Gastroesophageal sphincter (tissue), 4 donors: Measurements from ENCODE around the gene CLIP3. TPM values are rescaled to one million over a fixed set of nuclear protein-coding genes. Genes with fewer than 3 reads are reported as not detected.

Experiments used
- ATAC-seq: fragments of 150-250 bp; one replicate; pipeline ENCODE4 v1.9.1; 2016; ENCODE audit warnings: mild to moderate bottlenecking, moderate library complexity
- H3K27ac ChIP-seq, 4 donors: fragments of 200-600 bp; sonication (generic) in 3 of 4; 1 replicate in 3 of 4; 2 replicates in 1 of 4; pipeline ENCODE4 v1.5.1; 2016 to 2019
- H3K27me3 ChIP-seq: fragments of 200-600 bp; sonication (generic); one replicate; pipeline ENCODE4 v1.5.1; 2019
- H3K36me3 ChIP-seq, 2 donors: fragments of 200-600 bp; sonication (generic); one replicate each; pipeline ENCODE4 v1.5.1; 2019; ENCODE audit warnings: control low read depth in 1 of 2
- H3K4me1 ChIP-seq, 3 donors: fragments of 200-600 bp; sonication (generic); 1 replicate in 2 of 3; 2 replicates in 1 of 3; pipeline ENCODE4 v1.5.1; 2016 to 2019; ENCODE audit warnings: control low read depth in 2 of 3
- H3K4me3 ChIP-seq, 2 donors: fragments of 200-600 bp; sonication (generic); one replicate each; pipeline ENCODE4 v1.5.1; 2019; ENCODE audit warnings: mild to moderate bottlenecking in 1 of 2, moderate library complexity in 1 of 2
- H3K9me3 ChIP-seq, 3 donors: fragments of 200-600 bp; sonication (generic); one replicate each; pipeline ENCODE4 v1.5.1; 2017 to 2019; ENCODE audit warnings: control low read depth in 2 of 3
- EP300 ChIP-seq: sonication (generic); formaldehyde crosslinking; IDR thresholded peaks from one replicate; pipeline ENCODE4 v1.6.1; 2017; ENCODE audit warnings: antibody characterized with exemption, mild to moderate bottlenecking
- POLR2A ChIP-seq, 2 donors: fragments of 450-650 bp; IDR thresholded peaks; one replicate each; pipeline ENCODE4 v1.6.1; 2017; ENCODE audit warnings: antibody characterized with exemption in 2 of 2, mild to moderate bottlenecking in 2 of 2, moderate library complexity in 1 of 2
- POLR2AphosphoS5 ChIP-seq: sonication (generic); formaldehyde crosslinking; IDR thresholded peaks from one replicate; pipeline ENCODE4 v1.6.1; 2017; ENCODE audit warnings: antibody characterized with exemption
- WGBS, 2 donors: methylation state at CpG; one replicate each; pipeline ENCODE4 v1.1.5; 2018; ENCODE audit warnings: low coverage in 1 of 2; 5-methylcytosine and 5-hydroxymethylcytosine counted together
- total RNA-seq, 4 donors: library from RNA; depleted of rRNA; stranded (reverse); fragments of >200 nt; gene quantifications; one replicate each; pipeline ENCODE4 v1.1.0, GENCODE V29; 2016
- TF ChIP-seq, protein P1 (sequence below), 4 experiments: fragments of 200-600 bp in 2 of 4; fragments of 450-650 bp in 2 of 4; sonication (generic) in 1 of 4; IDR thresholded peaks; one replicate each; pipeline ENCODE4 v1.5.1; 2017 to 2019; ENCODE audit warnings: antibody characterized with exemption in 4 of 4, mild to moderate bottlenecking in 2 of 4, moderate library complexity in 2 of 4

Gene CLIP3
- total RNA-seq, 4 donors from 2014 or later = 26.8 to 66.2 (median 31.1) TPM

DNA sequence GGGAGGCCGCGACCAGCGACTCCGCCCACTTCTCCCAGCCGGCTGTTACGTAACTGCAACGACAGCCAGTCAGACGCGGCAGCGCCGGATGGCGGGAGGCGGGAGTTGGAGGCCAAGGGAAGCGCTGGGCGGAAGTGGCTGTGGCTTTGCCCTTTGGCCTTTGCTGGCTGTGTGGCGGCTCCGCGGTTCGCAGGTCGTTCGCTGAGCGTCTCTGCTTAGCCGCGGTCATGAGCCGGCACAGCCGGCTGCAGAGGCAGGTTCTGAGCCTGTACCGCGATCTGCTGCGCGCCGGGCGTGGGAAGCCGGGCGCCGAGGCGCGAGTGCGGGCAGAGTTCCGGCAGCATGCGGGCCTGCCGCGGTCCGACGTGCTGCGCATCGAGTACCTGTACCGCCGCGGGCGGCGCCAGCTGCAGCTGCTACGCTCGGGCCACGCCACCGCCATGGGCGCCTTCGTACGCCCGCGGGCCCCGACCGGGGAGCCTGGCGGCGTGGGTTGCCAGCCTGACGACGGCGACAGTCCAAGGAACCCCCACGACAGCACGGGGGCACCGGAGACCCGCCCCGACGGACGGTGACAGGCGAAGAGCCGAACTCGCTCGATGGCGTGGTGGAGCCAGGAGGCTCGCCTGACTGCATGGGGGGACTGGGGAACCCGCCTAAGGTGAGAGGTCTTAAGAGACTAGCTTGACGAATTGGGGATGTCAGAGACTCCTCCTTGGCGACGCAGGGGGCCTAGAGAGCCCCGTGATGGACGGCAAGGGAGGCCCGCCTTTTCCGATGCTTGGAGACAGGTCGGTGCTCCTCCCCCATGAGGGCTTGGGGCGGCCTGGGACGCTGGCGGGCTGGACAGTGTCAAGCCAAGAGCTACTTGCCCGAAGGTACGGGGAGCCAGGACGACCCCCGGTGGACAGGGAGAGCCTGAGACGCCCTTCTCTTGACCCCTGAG lies 37.4 kb downstream of the CLIP3 start, which contains the start of gene SDHAF1:
Gene SDHAF1 (plus strand): TSS at position 141 of the 946 bp plus-strand sequence. CDS start 87 bp downstream, at position 228.
- no peaks in the 10 kb centered on the region for H3K27me3 ChIP-seq
- TF ChIP-seq, protein P1, sequence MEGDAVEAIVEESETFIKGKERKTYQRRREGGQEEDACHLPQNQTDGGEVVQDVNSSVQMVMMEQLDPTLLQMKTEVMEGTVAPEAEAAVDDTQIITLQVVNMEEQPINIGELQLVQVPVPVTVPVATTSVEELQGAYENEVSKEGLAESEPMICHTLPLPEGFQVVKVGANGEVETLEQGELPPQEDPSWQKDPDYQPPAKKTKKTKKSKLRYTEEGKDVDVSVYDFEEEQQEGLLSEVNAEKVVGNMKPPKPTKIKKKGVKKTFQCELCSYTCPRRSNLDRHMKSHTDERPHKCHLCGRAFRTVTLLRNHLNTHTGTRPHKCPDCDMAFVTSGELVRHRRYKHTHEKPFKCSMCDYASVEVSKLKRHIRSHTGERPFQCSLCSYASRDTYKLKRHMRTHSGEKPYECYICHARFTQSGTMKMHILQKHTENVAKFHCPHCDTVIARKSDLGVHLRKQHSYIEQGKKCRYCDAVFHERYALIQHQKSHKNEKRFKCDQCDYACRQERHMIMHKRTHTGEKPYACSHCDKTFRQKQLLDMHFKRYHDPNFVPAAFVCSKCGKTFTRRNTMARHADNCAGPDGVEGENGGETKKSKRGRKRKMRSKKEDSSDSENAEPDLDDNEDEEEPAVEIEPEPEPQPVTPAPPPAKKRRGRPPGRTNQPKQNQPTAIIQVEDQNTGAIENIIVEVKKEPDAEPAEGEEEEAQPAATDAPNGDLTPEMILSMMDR (IDR thresholded peaks at IDR 0.05) = peak in 1 of 4 experiments; percentile 18
- TF ChIP-seq EP300 = no peak
- TF ChIP-seq POLR2A (IDR thresholded peaks at IDR 0.05) = peak; percentile 78 to 83
- TF ChIP-seq POLR2AphosphoS5 = peak; percentile 94
- peaks cover 0 to 58% (median 31%) of the 10 kb centered on the region in 3 donors for H3K4me1 ChIP-seq
- no peaks in the 10 kb centered on the region for H3K9me3 ChIP-seq
- peak within 1 kb of the TSS; percentile 54 to 95 (median 90) for H3K27ac ChIP-seq
- peak; percentile 91 for ATAC-seq
- 2% methylated on average over 11 of the region's 97 CpGs; no CpG with 5 or more reads in 1 of the 2 donors for WGBS, 2 donors
- peaks cover 0 to 23% of the 10 kb centered on the region in 2 donors for H3K36me3 ChIP-seq
- peak within 1 kb of the TSS; percentile 64 to 98 for H3K4me3 ChIP-seq

DNA sequence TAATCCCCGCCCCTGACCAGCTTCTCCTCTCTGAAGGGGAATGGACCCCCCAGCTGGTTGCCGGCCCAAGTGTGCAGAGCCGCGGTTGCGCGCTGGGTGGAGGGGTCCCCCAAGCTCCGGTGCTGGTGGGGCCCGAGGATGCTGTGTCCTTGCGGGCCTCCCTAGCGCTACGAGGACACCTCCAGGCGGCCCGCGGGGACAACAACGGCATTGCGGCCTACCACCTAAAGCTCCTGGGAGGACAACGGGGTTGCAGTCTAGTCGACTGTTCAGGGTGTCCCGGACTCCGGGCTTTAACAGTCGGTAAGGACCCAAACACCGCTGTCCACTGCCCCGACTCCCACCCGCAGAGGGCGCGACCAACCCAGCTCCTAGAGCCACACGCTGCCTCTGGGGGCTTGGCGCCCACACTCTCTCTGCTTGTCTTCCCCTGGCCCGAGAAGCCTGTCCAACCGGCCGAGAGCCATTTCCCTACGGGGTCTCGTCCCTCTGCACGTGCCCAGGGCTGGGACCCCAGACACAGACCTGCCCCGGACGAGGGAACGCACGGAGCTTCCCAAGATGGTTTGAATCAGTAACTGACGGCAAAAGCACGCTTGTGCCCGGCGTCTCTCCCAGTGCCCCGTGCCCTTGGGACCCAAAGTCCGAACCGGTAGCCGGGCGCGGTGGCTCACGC lies 38.6 kb downstream of the CLIP3 start:
- peak overlapping the region; percentile 64 to 98 for H3K4me3 ChIP-seq
- H3K27me3 ChIP-seq = peaks cover 11% of the 10 kb centered on the region
- WGBS, 2 donors = 13 to 40% methylated on average over 1 to 3 of the region's 49 CpGs
- peak overlapping the region in 3 of 4 donors; percentile 32 to 95 (median 90) for H3K27ac ChIP-seq
- peaks cover 0 to 46% (median 24%) of the 10 kb centered on the region in 3 donors for H3K4me1 ChIP-seq
- H3K36me3 ChIP-seq = peaks cover 0 to 23% of the 10 kb centered on the region in 2 donors
- TF ChIP-seq POLR2A (IDR thresholded peaks at IDR 0.05) (no peak), POLR2AphosphoS5 (no peak), EP300 (no peak)
- TF ChIP-seq, protein P1 (IDR thresholded peaks at IDR 0.05) = peak in 2 of 4 experiments; percentile 15 to 47
- ATAC-seq = no peak
- H3K9me3 ChIP-seq = no peaks in the 10 kb centered on the region

DNA sequence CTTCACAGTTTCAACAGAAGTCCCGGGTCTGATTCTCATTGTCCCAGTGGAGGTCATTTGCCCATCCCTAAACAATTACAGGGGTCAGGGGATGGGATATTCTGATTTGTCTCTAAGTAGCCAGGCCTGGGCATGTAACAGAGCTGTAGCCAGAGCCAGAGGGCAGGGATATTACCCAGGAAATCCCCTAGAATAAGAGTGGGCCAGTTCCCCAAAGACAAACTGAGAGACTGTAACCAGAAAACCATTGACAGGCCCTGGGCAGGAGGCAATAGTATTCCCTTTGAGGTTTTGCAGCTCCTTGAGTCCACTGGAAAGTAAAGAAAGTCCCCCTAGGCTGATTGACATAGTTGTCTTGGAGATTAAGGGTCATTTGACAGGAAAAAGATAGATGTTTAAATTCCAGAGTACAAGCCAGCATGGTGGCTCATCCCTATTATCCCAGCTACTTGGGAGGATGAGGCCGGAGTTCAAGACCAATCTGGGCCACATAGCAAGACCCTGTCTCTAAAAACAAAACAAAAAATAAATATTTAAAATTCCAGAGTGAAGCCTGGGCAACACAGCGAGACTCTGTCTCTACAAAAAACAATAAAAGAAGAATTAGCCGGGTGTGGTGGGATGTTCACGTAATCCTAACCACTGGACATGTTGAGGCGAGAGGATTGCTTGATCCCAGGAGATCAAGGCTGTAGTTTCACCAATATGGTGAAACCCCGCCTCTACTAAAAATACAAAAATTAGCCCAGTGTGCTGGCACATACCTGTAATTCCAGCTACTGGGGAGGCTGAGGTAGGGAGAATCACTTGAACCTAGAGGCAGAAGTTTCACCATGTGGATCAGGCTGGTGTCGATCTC lies 39.5 kb downstream of the CLIP3 start:
- no peaks in the 10 kb centered on the region for H3K9me3 ChIP-seq
- H3K4me3 ChIP-seq = no peak overlapping the region
- WGBS, 2 donors = 90 to 95% methylated on average over 6 of the region's 8 CpGs
- peaks cover 20% of the 10 kb centered on the region for H3K27me3 ChIP-seq
- peaks cover 0 to 36% (median 19%) of the 10 kb centered on the region in 3 donors for H3K4me1 ChIP-seq
- TF ChIP-seq, protein P1 (IDR thresholded peaks at IDR 0.05) = no peak
- TF ChIP-seq POLR2A (IDR thresholded peaks at IDR 0.05) (no peak), POLR2AphosphoS5 (no peak), EP300 (no peak)
- H3K36me3 ChIP-seq = peaks cover 0 to 15% of the 10 kb centered on the region in 2 donors
- no peak for ATAC-seq
- H3K27ac ChIP-seq = no peak overlapping the region

DNA sequence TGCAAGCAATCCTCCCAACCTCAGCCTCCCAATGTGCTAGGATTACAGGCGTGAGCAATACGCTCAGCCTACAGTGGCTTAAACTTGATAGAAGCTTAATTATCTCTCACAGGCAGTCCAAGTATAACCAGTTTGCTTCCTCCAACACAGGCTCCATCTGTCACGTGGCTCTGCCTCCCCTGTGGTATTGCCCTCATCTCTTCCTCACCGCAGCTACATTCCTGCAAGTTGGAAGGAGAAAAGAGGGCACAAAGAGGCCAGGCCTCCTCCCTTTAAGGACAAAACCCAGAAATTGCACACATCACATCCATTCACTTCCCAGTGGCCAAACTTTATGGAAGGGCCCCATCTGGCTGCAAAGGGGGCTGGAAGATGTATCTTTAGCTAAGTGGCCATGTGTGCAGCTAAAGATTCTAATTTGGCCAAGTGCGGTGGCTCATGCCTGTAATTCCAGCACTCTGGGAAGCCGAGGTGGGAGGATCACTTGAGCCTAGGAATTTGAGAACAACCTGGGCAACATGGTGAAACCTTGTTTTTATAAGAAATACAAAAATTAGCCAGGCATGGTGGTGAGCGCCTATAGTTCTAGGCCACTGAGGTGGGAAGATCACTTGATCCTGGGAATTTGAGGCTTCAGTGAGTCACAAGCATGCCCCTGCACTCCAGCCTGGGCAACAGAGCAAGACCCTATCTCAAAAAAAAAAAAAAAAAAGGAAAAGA lies 40.8 kb downstream of the CLIP3 start:
- H3K27ac ChIP-seq = no peak overlapping the region
- H3K4me1 ChIP-seq = peaks cover 0 to 33% (median 22%) of the 10 kb centered on the region in 3 donors
- H3K36me3 ChIP-seq = peaks cover 0 to 3% of the 10 kb centered on the region in 2 donors
- peaks cover 32% of the 10 kb centered on the region for H3K27me3 ChIP-seq
- no peak for ATAC-seq
- H3K9me3 ChIP-seq = no peaks in the 10 kb centered on the region
- no peak overlapping the region for H3K4me3 ChIP-seq
- TF ChIP-seq EP300 = no peak
- no peak for TF ChIP-seq POLR2A (IDR thresholded peaks at IDR 0.05)
- no peak for TF ChIP-seq POLR2AphosphoS5
- TF ChIP-seq, protein P1 (IDR thresholded peaks at IDR 0.05) = no peak
- WGBS, 2 donors = 81% methylated on average over 6 of the region's 7 CpGs; no CpG with 5 or more reads in 1 of the 2 donors
